ENCODE measurements around the gene TIMM17A. TPM values are rescaled to one million over a fixed set of nuclear protein-coding genes. Genes with fewer than 3 reads are reported as not detected.
A peak's percentile ranks its signal among the peaks of the same experiment; 100 is the strongest.
"Not testable (repeated sequence)": the region's sequence is repeated elsewhere in the genome, so short reads cannot be mapped to it uniquely, and the experiment has no call there.

The TIMM17A gene
- total RNA-seq, 1 donor from 2014 or later = 28.7 TPM

DNA sequence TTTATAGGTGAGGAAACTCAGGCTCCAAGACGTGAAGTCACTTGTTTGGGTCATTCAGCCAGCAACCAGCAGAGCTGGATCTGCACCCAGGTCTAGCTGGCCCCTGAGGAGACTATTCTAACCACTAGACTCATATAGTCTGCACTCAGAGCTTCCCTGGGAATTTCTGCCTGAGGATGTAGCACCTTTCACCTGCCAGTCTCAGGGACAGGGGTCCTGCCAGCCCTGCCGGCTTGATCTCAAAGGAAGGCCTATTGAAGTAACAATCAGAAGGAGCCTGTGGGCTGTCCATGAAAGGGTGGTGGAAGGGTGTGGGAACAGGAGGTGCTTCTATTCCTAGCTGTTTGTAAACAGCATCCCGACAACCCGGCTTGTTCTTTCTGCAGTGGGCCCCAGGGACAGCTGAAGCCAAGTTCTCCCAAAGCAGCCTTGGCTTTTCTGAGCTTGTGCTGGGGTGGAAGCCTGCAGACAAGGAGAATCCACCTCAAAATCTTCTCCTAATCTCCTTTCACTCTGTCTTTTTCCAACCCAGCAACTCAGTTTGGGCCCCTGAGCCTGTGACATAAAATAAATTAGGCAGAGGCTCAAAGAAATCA lies 16.8 kb upstream of the TIMM17A start:
- DNase-seq (ENCODE audit: low spot score) = no peak
- ATAC-seq = peak; percentile 31
- intact Hi-C loops (cut with DNase I) = no loop called here

DNA sequence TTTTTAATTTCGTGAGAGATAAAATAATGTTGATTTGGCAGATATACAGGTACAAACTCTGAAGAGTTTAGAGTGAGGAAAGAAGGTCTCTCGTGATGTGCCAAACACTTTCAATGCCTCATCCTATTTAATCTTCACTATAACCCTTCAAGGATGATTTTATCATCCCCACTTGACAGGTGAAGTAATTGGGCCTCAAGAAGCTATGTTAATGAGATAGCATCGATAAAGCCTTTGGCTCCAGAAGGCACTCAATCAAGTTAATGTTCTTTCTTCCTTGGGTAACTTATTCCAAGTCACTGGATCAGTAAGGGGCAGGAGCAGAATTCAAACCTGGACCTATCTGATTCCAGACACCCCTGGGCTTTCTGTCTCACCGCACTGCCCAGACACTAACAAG lies 16.2 kb upstream of the TIMM17A start:
- ATAC-seq (no peak), DNase-seq (ENCODE audit: low spot score) (no peak)
- intact Hi-C loops (cut with DNase I) = no loop called here

DNA sequence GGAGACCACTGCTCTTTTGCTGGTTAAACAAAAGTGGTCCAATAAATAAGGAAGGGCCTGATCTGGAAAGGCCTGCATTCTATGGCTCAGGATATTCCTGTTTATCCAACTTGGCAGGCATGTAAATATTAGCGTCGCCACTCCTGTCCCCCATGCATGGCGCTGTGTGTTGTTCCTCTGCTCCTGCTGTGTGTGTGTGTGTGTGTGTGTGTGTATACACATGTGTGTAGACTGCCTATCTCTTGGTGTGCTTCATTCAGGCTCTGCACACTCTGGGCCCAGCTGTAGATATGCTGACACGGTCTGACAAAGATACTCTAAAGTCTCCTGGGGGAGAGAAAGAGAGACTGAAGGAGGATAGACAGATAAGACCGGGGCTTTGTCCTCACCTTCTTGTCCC lies 15.7 kb upstream of the TIMM17A start:
- intact Hi-C loops (cut with DNase I) = no loop called here
- peak; percentile 8 for ATAC-seq
- DNase-seq (ENCODE audit: low spot score) = no peak

DNA sequence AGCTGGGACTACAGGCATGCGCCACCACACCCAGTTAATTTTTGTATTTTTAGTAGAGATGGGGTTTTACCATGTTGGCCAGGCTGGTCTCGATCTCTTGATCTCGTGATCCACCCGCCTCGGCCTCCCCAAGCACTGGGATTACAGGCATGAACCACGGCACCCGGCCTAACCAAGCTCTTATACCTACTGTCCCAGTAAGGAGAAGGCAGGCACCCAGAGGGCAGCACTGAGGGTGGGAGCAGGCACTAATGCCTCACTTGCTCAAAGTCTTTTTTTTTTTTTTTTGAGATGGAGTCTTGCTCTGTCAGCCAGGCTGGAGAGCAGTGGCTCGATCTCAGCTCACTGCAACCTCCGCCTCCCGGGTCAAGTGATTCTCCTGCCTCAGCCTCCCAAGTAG lies 15.0 kb upstream of the TIMM17A start:
- ATAC-seq; DNase-seq (ENCODE audit: low spot score); intact Hi-C loops (cut with DNase I): not testable (repeated sequence)

DNA sequence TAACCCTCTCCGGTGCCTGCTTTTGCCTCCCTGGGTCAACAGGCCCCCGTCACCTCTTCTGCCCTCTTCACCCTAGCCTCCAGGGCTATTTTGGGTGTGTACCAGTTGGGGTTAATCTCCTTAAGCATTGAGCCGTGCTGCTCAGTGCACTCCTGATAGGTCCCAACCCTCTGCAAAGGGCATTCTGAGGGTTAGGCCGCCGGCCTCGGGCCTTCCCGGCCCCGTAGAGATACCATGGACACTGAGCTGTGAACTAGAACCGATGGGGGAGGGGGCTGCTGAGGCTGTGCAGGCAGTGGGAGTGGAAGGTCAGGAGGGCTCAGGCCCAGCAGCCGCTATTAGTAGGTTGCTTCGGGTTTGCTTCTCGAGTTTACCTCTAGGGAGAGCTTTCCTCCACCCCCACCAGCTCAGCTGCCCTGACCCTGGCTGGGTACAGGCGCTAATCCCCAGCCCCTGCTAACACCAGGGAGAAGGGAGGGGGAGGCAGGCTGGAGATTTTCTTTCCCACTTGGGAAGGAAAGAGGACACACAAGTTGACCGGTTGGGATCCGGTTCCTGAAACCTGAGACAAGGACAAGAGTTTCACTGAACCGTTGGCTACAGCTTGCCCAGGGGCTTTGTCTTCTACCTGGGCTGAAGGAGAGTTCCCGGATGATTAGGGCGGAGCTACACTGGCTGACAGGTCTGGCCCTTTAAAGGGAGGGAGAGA lies 13.7 kb upstream of the TIMM17A start:
- DNase-seq (ENCODE audit: low spot score) = no peak
- intact Hi-C loops (cut with DNase I) = no loop called here
- no peak for ATAC-seq

DNA sequence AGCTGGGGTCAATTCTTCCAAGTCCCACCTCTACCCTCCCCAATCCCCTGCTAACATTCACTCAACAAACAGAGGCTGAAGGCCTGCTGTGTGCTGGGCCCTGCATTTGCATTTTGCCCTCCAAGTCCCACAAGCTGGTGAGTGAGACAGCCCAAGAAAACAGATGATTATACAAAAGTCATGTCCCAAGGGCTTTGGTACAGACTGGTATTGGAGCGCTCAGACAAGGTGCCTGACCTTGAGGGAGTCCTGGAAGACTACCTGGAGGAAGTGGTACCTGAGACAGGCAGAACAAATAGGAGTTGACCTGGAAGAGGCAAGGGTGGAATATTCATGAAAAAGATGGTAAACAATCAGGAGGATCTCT lies 13.2 kb upstream of the TIMM17A start:
- no peak for DNase-seq (ENCODE audit: low spot score)
- intact Hi-C loops (cut with DNase I) = no loop called here
- no peak for ATAC-seq

DNA sequence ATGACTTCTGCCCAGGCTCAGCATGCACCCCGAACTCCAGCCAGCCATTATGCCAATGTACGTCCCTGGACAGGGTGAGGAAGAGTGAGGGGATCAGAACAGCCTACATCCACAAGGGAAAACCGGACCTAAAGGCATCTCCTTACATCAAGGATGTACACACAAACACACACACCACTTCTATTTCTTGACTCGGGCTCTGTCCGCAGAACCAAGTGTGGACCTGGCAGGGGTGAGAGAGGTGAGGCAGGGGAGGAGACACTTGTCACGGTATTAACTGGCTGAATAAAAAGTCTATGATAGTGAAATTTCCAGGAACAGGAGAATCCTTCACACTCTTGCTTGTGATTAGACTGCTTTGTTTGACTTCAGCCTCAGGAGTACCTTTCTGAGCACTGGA lies 11.3 kb upstream of the TIMM17A start:
- ATAC-seq = no peak
- no peak for DNase-seq (ENCODE audit: low spot score)
- intact Hi-C loops (cut with DNase I) = no loop called here

DNA sequence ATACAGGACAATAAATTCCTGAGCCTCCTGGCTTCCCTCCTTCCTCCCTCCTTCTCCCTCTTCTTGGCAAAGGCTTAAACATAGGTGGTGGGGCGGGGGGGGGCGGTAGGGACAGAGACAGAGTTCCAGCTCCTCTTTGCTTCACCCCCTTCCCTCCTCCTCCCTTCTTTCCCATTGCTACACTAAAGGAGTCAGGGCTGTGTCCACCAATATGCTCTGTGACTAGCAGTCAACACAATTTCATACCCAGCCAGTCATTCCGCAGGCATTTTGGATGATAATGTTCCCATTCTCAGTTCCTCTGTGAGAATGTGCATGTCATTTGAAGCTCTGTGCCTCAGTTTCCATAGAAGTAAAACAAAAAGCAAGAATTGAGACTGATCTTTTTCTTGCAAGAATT lies 10.7 kb upstream of the TIMM17A start:
- DNase-seq (ENCODE audit: low spot score) (no peak), ATAC-seq (no peak)
- intact Hi-C loops (cut with DNase I) = no loop called here

DNA sequence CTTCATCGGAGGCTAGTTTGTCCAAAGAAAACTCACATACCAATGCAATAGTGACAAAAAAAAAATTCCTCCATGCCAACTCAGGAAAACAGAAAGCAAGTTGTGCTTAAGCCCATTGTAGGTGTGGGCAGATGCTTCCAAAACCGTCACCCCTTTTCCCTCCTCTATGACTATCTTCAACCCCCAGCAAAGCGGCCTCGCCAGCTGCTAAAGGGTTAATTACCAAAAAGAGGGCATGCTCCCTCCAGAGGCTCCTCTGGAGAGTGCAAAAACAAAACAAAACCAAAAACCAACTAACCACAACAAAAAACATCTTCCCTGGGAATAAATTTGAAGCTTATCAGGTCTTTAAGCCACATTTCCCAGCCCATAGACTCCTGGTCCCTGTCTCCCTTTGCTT lies 10.1 kb upstream of the TIMM17A start:
- intact Hi-C loops (cut with DNase I) = no loop called here
- DNase-seq (ENCODE audit: low spot score) (no peak), ATAC-seq (no peak)

DNA sequence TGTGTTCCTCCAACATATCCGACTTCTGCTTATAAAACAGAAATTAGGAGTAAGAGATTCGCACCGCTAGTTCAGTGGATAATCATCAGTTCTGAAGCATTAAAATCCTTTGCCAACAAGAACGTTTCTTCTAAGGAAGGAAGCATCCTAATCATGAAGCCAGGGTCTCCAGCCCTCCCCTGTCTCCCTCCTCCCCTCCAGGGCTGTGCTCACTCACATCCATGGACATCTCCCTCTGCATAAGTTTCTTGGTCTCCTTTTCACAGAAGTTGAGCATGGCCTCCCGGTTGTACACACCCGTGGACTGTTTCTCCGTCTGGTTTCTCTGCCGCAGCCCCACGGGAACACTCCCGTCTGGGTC lies 9.5 kb upstream of the TIMM17A start:
- ATAC-seq = peak; percentile 6
- intact Hi-C loops (cut with DNase I) = no loop called here
- DNase-seq (ENCODE audit: low spot score) = no peak

DNA sequence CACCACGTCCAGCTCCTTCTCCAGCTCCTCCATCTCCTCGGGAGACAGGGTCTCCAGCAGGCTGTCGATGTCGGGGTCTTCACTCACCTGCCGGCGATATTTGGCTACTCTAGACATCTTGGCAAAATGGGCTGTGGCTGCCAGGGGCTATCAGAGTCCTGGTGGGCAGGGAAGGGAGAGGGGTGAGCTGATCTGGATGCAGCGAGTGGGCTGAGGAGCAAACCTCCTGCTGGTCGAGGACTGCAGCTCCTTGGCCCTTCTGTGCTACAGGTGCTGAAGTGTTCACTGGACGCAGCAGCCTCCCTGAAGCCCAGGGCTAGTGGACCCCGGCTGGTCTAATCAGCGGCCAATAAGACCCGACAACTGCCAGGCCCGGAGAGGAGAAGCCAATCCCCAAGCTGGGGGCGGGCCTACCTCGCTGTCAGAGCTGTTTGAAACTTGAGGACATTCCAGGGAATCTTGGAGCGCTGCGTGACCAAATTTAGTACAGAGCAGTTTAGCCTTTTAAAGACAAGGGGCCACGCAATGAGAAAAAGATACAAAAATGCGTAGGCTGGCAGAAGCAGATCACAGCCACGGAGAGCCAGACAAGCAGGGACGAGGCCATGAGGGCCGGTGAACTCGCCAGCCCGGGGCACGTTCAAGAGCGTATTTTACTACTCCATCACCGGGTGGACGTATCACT lies 8.9 kb upstream of the TIMM17A start, which contains the start of gene LMOD1:
Gene LMOD1, minus strand, starts transcription at position 325 of the 685 bp plus-strand sequence. Its CDS starts 208 bp downstream, at position 117.
- DNase-seq (ENCODE audit: low spot score) (peak; percentile 88), ATAC-seq (peak; percentile 96)
- intact Hi-C loops (cut with DNase I) = no loop called here

DNA sequence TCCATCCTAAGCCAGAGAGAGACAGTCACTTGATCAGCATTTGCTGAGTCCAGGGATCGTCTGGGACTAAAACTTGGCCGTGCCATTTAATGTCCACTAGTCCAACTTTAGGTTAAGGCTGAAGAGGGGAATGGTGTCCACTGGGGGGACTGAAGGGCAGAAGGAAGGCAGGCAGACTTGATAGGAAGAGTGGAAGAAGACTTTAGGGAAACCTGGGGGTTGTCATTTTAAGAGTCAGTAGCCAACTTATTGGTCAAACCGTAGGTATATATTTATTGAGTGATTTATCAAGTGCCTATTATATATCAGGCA lies 7.7 kb upstream of the TIMM17A start:
- DNase-seq (ENCODE audit: low spot score) (no peak), ATAC-seq (no peak)
- intact Hi-C loops (cut with DNase I) = no loop called here

DNA sequence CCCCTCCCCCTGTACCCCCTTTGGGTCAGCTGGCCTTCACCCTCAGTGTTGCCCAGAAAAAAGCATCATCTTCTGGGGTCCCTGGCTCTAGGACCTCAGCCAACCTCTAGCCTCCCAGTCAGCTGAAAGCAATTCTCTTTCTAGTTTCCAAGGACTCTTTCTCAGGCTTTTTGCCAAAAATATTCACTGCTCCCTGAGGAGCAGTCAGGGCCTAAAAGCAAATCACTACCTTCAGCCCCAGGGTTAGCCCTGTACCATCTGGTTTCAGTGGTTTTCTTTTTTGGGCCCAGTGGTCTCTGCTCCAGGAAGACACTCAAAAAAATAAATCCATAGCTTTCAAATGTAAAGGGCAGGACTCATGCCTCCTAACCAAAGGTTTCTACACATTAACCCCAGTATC lies 5.8 kb upstream of the TIMM17A start:
- DNase-seq (ENCODE audit: low spot score) (no peak), ATAC-seq (no peak)
- intact Hi-C loops (cut with DNase I) = no loop called here

DNA sequence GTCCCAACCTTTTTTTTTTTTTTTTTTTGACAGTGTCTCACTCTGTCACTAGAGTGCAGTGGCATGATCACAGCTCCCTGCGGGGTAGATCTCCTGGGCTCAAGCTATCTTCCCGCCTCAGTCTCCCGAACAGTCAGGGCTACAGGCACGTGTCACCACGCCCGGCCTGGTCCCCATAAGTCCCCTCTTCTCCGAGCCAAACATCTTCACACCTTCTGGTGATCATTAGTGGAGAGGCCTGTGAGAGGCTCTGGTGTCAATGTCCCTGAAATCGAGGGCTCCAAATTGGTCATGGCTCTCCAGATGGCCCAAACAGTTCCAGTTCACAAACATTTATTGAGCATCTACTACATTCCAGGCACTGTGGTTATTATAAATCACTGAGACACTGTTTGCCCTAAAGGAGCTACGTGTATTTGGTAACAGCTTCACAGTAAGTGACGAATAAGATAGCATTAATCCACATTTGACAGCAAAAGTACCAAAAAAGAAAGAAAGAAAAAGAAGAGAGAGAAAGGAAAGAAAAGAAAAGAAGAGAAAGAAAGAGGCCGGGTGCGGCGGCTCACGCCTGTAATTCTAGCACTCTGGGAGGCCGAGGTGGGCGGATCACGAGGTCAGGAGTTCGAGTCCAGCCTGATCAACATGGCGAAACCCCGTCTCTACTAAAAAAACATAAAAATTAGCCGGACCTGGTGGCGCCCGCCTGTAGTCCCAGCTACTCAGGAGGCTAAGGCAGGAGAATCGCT lies 867 bp upstream of the TIMM17A start:
- no peak for ATAC-seq
- intact Hi-C loops (cut with DNase I) = no loop called here
- no peak for DNase-seq (ENCODE audit: low spot score)

DNA sequence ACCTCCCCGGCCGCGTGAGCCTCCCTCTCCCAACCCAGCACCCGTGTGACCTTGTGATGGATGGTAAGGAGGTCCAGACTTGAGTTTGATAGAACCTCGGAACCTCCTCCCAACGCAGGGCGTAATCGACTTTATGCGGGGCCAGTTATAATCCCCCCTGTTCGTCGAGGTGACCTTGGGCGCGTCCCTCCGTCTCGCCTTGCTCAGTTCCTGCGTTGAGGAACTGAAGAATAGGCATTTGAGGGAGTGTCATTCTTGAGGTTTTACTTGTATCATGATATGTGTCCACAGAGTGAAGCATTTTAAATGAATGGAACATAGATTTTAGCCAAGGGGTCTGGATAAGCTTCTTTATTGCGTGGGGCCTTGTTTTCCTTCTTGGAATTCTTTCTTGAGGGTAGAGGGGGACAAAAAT lies 433 bp downstream of the TIMM17A start:
- intact Hi-C loops (cut with DNase I) = no loop called here

DNA sequence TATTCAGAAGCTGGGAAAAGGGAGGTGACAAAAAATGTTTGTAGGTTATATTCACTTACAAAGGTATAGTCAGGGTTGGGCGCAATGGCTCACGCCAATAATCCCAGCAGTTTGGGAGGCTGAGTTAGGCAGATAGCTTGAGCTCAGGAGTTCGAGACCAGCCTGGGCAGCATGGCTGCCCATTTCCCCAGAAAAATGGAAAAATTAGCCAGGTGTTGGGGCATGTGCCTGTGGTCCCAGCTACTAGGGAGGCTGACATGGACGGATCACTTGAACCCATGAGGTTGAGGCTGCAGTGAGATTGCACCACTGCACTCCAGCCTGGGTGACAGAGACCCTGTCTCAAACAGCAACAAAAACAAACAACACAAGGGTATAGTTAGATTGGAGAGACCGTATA lies 3.0 kb downstream of the TIMM17A start:
- intact Hi-C loops (cut with DNase I) = no loop called here
- ATAC-seq = no peak
- DNase-seq (ENCODE audit: low spot score) = no peak

More for the DNA sequence above, 433 bp downstream of the TIMM17A start:
- DNase-seq (ENCODE audit: low spot score) = no peak
- no peak for ATAC-seq

DNA sequence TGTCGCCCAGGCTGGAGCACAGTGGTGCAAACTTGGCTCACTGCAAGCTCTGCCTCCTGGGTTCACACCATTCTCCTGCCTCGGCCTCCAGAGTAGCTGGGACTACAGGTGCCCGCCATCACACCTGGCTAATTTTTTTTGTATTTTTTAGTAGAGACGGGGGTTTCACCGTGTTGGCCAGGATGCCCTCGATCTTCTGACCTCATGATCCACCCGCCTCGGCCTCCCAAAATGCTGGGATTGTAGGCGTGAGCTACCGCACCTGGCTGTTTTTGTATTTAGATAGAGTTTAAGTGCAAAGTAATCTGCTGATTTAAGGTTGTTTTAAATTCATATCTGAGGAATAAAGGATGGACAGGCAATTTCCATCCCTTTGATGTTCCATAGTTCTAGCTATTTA lies 7.1 kb downstream of the TIMM17A start:
- intact Hi-C loops (cut with DNase I); ATAC-seq; DNase-seq (ENCODE audit: low spot score): not testable (repeated sequence)

DNA sequence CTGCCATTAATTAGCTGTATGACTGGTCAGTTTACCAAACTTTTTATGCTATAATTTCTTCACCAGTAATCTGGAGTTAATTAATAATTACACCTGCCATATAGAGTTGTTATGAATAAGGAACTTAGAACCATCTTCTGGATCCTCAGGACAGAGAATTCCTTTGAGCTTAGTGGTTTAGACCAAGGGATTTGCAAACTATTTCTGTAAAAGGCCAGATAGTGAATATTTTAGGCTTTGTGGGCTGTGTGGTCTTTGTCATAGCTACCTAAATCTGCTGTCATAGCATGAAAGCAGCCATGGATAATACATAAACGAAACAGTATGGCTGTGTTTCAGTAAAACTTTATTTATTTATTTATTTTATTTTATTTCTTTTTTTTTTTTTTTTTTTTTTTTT lies 9.0 kb downstream of the TIMM17A start:
- no peak for DNase-seq (ENCODE audit: low spot score)
- ATAC-seq = no peak
- intact Hi-C loops (cut with DNase I) = no loop called here

DNA sequence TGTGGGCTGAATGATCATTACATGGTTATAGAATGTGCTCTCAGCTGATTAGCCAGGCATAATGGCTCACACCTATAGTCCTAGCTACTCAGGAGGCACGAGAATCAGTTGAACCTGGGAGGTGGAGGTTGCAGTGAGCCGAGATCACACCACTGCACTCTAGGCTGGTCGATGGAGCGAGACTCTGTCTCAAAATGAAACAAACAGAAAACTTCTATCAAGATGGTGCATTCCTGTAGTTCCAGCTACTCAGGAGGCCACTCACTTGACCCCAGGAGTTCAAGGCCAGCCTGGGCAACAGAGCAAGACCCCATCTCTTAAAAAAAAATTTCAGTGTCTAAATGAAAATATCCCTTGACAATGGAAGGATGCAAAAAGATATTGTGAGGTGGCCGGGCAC lies 10.9 kb downstream of the TIMM17A start:
- ATAC-seq = no peak
- intact Hi-C loops (cut with DNase I) = no loop called here
- DNase-seq (ENCODE audit: low spot score) = no peak

Data from sciatic nerve (tissue), 2 donors.